HEK293 (cell line): ENCODE data around the gene SRC.

Experiments
- CTCF ChIA-PET: fragments of 350-600 bp; formaldehyde crosslinking; extraction: SDS; loops from one replicate; lab custom pipeline; 2021; ENCODE audit warnings: antibody characterized with exemption; lab: Yijun Ruan, JAX
- POLR2A ChIA-PET: fragments of 300-600 bp; formaldehyde crosslinking; extraction: SDS; loops from one replicate; lab custom pipeline; 2020; ENCODE audit warnings: antibody characterized with exemption, inconsistent platforms; lab: Yijun Ruan, JAX
- H3K27ac ChIP-seq: fragments of 200-500 bp; sonication (Bioruptor generic); 2 replicates; pipeline ENCODE4 v1.5.1; 2014; ENCODE audit warnings: low read depth, low read length, control low read depth, inconsistent platforms; ENCODE audit errors: extremely low read depth
- H3K36me3 ChIP-seq, 2 experiments: fragments of 200-500 bp in 1 of 2; sonication (Bioruptor generic) in 1 of 2; 1 replicate in 1 of 2; 2 replicates in 1 of 2; pipeline ENCODE4 v1.5.1; 2014 to 2017; ENCODE audit warnings: inconsistent platforms in 2 of 2, low read length in 2 of 2; ENCODE audit not compliant: control insufficient read depth in 2 of 2, insufficient read depth in 1 of 2
- H3K4me1 ChIP-seq: fragments of 200-500 bp; sonication (Bioruptor generic); 2 replicates; pipeline ENCODE4 v1.5.1; 2014; ENCODE audit warnings: mild to moderate bottlenecking, low read length, inconsistent platforms; ENCODE audit not compliant: control insufficient read depth, insufficient read depth
- H3K4me3 ChIP-seq: 2 replicates; pipeline ENCODE4 v1.5.1; 2011; ENCODE audit warnings: low read depth, mild to moderate bottlenecking, control low read depth, low read length, moderate library complexity
- H3K9me3 ChIP-seq: fragments of 200-500 bp; sonication (Bioruptor generic); 2 replicates; pipeline ENCODE4 v1.5.1; 2014; ENCODE audit warnings: low read depth, low read length, inconsistent platforms; ENCODE audit not compliant: control insufficient read depth, insufficient read depth
- GLI2 ChIP-seq: fragments of 450-650 bp; formaldehyde crosslinking; IDR thresholded peaks from 2 replicates; pipeline ENCODE4; 2017; ENCODE audit warnings: missing biosample characterization, missing genetic modification characterization, low read depth, borderline replicate concordance
- GLIS2 ChIP-seq: fragments of 450-650 bp; formaldehyde crosslinking; IDR thresholded peaks from 2 replicates; pipeline ENCODE4 v1.5.1; 2016; ENCODE audit warnings: missing biosample characterization, missing genetic modification characterization
- KLF1 ChIP-seq: fragments of 450-650 bp; formaldehyde crosslinking; IDR thresholded peaks from 2 replicates; pipeline ENCODE4 v1.5.1; 2016; ENCODE audit warnings: missing biosample characterization, missing genetic modification characterization
- KLF17 ChIP-seq: fragments of 450-650 bp; formaldehyde crosslinking; IDR thresholded peaks from 2 replicates; pipeline ENCODE4 v1.5.1; 2016; ENCODE audit warnings: missing biosample characterization, missing genetic modification characterization
- KLF8 ChIP-seq: fragments of 450-650 bp; formaldehyde crosslinking; IDR thresholded peaks from 2 replicates; pipeline ENCODE4 v1.5.1; 2016; ENCODE audit warnings: missing biosample characterization, missing genetic modification characterization
- MEIS1 ChIP-seq: sonication (generic); formaldehyde crosslinking; IDR thresholded peaks from 2 replicates; pipeline ENCODE4 v1.8.1; 2022; ENCODE audit warnings: missing genetic modification reagents, mild to moderate bottlenecking, borderline replicate concordance
- OVOL3 ChIP-seq: fragments of 450-650 bp; formaldehyde crosslinking; IDR thresholded peaks from 2 replicates; pipeline ENCODE4 v1.5.1; 2016; ENCODE audit warnings: missing biosample characterization, missing genetic modification characterization
- TCF7L2 ChIP-seq: IDR thresholded peaks from 2 replicates; pipeline ENCODE4 v1.6.1; 2011; ENCODE audit warnings: low read depth, mild to moderate bottlenecking, inconsistent platforms, low read length, moderate library complexity, borderline replicate concordance
- ZBTB20 ChIP-seq: fragments of 450-650 bp; formaldehyde crosslinking; IDR thresholded peaks from 2 replicates; pipeline ENCODE4 v1.5.1; 2016; ENCODE audit warnings: missing biosample characterization, missing genetic modification characterization
- ZBTB7A ChIP-seq: fragments of 450-650 bp; formaldehyde crosslinking; IDR thresholded peaks from 2 replicates; pipeline ENCODE4 v1.5.1; 2016; ENCODE audit warnings: low read depth, missing biosample characterization, missing genetic modification characterization
- ZFHX2 ChIP-seq: fragments of 450-650 bp; formaldehyde crosslinking; conservative IDR thresholded peaks from 2 replicates; pipeline ENCODE4 v1.5.1; 2016; ENCODE audit warnings: missing biosample characterization, missing genetic modification characterization
- ZFP3 ChIP-seq: fragments of 450-650 bp; formaldehyde crosslinking; IDR thresholded peaks from 2 replicates; pipeline ENCODE4 v1.5.1; 2016; ENCODE audit warnings: low read depth, missing biosample characterization, missing genetic modification characterization
- ZFP37 ChIP-seq: fragments of 450-650 bp; formaldehyde crosslinking; IDR thresholded peaks from 2 replicates; pipeline ENCODE4 v1.5.1; 2016; ENCODE audit warnings: missing biosample characterization, missing genetic modification characterization
- ZNF133 ChIP-seq: fragments of 450-650 bp; formaldehyde crosslinking; IDR thresholded peaks from 2 replicates; pipeline ENCODE4 v1.5.1; 2016; ENCODE audit warnings: missing biosample characterization, missing genetic modification characterization
- ZNF155 ChIP-seq: fragments of 450-650 bp; formaldehyde crosslinking; IDR thresholded peaks from 2 replicates; pipeline ENCODE4 v1.5.1; 2016; ENCODE audit warnings: missing biosample characterization, missing genetic modification characterization
- ZNF19 ChIP-seq: fragments of 450-650 bp; formaldehyde crosslinking; IDR thresholded peaks from 2 replicates; pipeline ENCODE4; 2016; ENCODE audit warnings: missing biosample characterization, missing genetic modification characterization, low read depth
- ZNF23 ChIP-seq: fragments of 450-650 bp; formaldehyde crosslinking; IDR thresholded peaks from 2 replicates; pipeline ENCODE4 v1.5.1; 2016; ENCODE audit warnings: missing biosample characterization, missing genetic modification characterization, borderline replicate concordance
- ZNF311 ChIP-seq: fragments of 450-650 bp; formaldehyde crosslinking; IDR thresholded peaks from 2 replicates; pipeline ENCODE4 v1.5.1; 2017; ENCODE audit warnings: missing biosample characterization, missing genetic modification characterization, borderline replicate concordance
- ZNF366 ChIP-seq: fragments of 450-650 bp; formaldehyde crosslinking; conservative IDR thresholded peaks from 2 replicates; pipeline ENCODE4 v1.5.1; 2016; ENCODE audit warnings: missing biosample characterization, missing genetic modification characterization
- ZNF423 ChIP-seq: fragments of 450-650 bp; formaldehyde crosslinking; IDR thresholded peaks from 2 replicates; pipeline ENCODE4 v1.5.1; 2016; ENCODE audit warnings: missing biosample characterization, missing genetic modification characterization
- ZNF701 ChIP-seq: fragments of 450-650 bp; formaldehyde crosslinking; IDR thresholded peaks from 2 replicates; pipeline ENCODE4 v1.5.1; 2016; ENCODE audit warnings: missing biosample characterization, missing genetic modification characterization
- ZNF76 ChIP-seq: fragments of 450-650 bp; formaldehyde crosslinking; IDR thresholded peaks from 2 replicates; pipeline ENCODE4; 2016; ENCODE audit warnings: low read depth, missing biosample characterization, missing genetic modification characterization, borderline replicate concordance
- ZSCAN4 ChIP-seq: fragments of 450-650 bp; formaldehyde crosslinking; IDR thresholded peaks from 2 replicates; pipeline ENCODE4 v1.5.1; 2017; ENCODE audit warnings: missing biosample characterization, missing genetic modification characterization

The SRC gene

GRCh38 chr20:37416100-37416847 lies 70.3 kb downstream of the SRC start:
- ChIA-PET POLR2A (no interaction called here), CTCF (no interaction called here)
- TF ChIP-seq ZNF701 (no peak), KLF8 (no peak), ZNF23 (tag by site-specific recombination) (no peak), ZNF366 (tag by site-specific recombination) (no peak), TCF7L2 (no peak), ZNF76 (tag by site-specific recombination) (no peak), GLI2 (tag by site-specific recombination) (no peak), MEIS1 (CRISPR knock-in tag) (no peak), ZNF311 (tag by site-specific recombination) (no peak), ZFHX2 (tag by site-specific recombination) (no peak), ZFP3 (tag by site-specific recombination) (no peak)
- Histone ChIP-seq H3K9me3 (no peaks in the 10 kb centered on the region), H3K36me3 (no peaks in the 10 kb centered on the region), H3K4me1 (no peaks in the 10 kb centered on the region), H3K4me3 (no peak overlapping the region), H3K27ac (no peak overlapping the region)

GRCh38 chr20:37416848-37417616 lies 71.1 kb downstream of the SRC start:
- H3K9me3 ChIP-seq, result no peaks in the 10 kb centered on the region
- no peaks in the 10 kb centered on the region for H3K36me3 ChIP-seq
- H3K4me3 ChIP-seq, result no peak overlapping the region
- no peak for TF ChIP-seq ZNF19 (tag by site-specific recombination)
- TF ChIP-seq ZBTB7A (tag by site-specific recombination), result no peak
- 0 out of 2 replicates have a peak, but pooled peaks have one; percentile 24 for TF ChIP-seq GLIS2 (tag by site-specific recombination)
- no peak for TF ChIP-seq ZBTB20 (tag by site-specific recombination)
- TF ChIP-seq ZNF133 (tag by site-specific recombination), result no peak
- TF ChIP-seq OVOL3 (tag by site-specific recombination), result no peak
- TF ChIP-seq ZNF423 (tag by site-specific recombination), result no peak
- TF ChIP-seq ZSCAN4, result no peak
- TF ChIP-seq KLF1 (tag by site-specific recombination), result peak; percentile 54
- peak; percentile 58 for TF ChIP-seq KLF17 (tag by site-specific recombination)
- TF ChIP-seq ZFP37 (tag by site-specific recombination), result no peak
- no peak for TF ChIP-seq ZNF155
- TF ChIP-seq, all 188 proteins: peak for 3
- Histone ChIP-seq H3K27ac (no peak overlapping the region), H3K4me1 (no peaks in the 10 kb centered on the region)
- POLR2A ChIA-PET, result no interaction called here
- CTCF ChIA-PET, result no interaction called here
